Gastrocnemius medialis (tissue), 4 donors: Measurements from ENCODE around the gene SGPL1. TPM values are rescaled to one million over a fixed set of nuclear protein-coding genes. Genes with fewer than 3 reads are reported as not detected.

Experiments used
- ATAC-seq, 2 donors: fragments of 150-250 bp; one replicate each; pipeline ENCODE4 v1.9.1; 2016
- DNase-seq, 2 donors: peaks; one replicate each; pipeline ENCODE4 v3.0.0-alpha.2; 2019
- H3K27ac ChIP-seq, 4 donors: fragments of 200-600 bp; sonication (generic); 1 replicate in 1 of 4; 2 replicates in 3 of 4; pipeline ENCODE4 v1.5.1; 2016 to 2018; ENCODE audit warnings: mild to moderate bottlenecking in 2 of 4, moderate library complexity in 1 of 4
- H3K27me3 ChIP-seq, 3 donors: fragments of 200-600 bp; sonication (generic) in 2 of 3; 1 replicate in 1 of 3; 2 replicates in 2 of 3; pipeline versions ENCODE4 v1.5.1 to v1.6.0; 2016 to 2019; ENCODE audit warnings: mild to moderate bottlenecking in 1 of 3, moderate library complexity in 1 of 3
- H3K36me3 ChIP-seq, 2 donors: fragments of 200-600 bp; sonication (generic) in 1 of 2; one replicate each; pipeline ENCODE4 v1.5.1; 2017 to 2018
- H3K4me1 ChIP-seq, 2 donors: fragments of 200-600 bp; sonication (generic) in 1 of 2; one replicate each; pipeline ENCODE4 v1.5.1; 2016 to 2017; ENCODE audit warnings: mild to moderate bottlenecking in 2 of 2
- H3K4me3 ChIP-seq, 4 donors: fragments of 200-600 bp; sonication (generic) in 3 of 4; 1 replicate in 1 of 4; 2 replicates in 3 of 4; pipeline ENCODE4 v1.5.1; 2016 to 2019; ENCODE audit warnings: mild to moderate bottlenecking in 2 of 4
- H3K9me3 ChIP-seq, 3 donors: fragments of 200-600 bp; sonication (generic) in 2 of 3; 1 replicate in 1 of 3; 2 replicates in 2 of 3; pipeline ENCODE4 v1.5.1; 2016 to 2019
- POLR2A ChIP-seq, 2 donors: fragments of 450-650 bp; IDR thresholded peaks; one replicate each; pipeline ENCODE4 v1.6.1; 2017; ENCODE audit warnings: antibody characterized with exemption in 2 of 2, mild to moderate bottlenecking in 2 of 2, moderate library complexity in 2 of 2
- in situ Hi-C, 4 donors: fragments of 200-750 bp; cut with MboI; loops; one replicate each; pipeline versions ENCODE4 v1.15.0 to v1.8.0; 2017; ENCODE audit warnings: low sequenced_read_pairs in 4 of 4
- intact Hi-C: fragments of 100-400 bp; cut with DNase I; formaldehyde crosslinking; loops from one replicate; pipeline ENCODE4 v1.15.1; 2023; ENCODE audit warnings: low total_unique reads
- total RNA-seq, 4 donors: library from RNA; depleted of rRNA; stranded (reverse); fragments of >200 nt; gene quantifications; one replicate each; pipeline versions ENCODE4 v1.1.0 to v1.2.3, GENCODE V29; 2016
- TF ChIP-seq, protein P1 (sequence below), 5 experiments: fragments of 450-650 bp in 3 of 5; fragments of 200-600 bp in 2 of 5; sonication (generic) in 2 of 5; IDR thresholded peaks in 4 of 5; conservative IDR thresholded peaks in 1 of 5; 1 replicate in 4 of 5; 2 replicates in 1 of 5; pipeline ENCODE4 v1.5.1; 2016 to 2019; ENCODE audit warnings: antibody characterized with exemption in 5 of 5, mild to moderate bottlenecking in 3 of 5, moderate library complexity in 3 of 5

The SGPL1 gene
- total RNA-seq, 4 donors from 2014 or later: 6.5 to 17.1 (median 11.3) TPM

DNA sequence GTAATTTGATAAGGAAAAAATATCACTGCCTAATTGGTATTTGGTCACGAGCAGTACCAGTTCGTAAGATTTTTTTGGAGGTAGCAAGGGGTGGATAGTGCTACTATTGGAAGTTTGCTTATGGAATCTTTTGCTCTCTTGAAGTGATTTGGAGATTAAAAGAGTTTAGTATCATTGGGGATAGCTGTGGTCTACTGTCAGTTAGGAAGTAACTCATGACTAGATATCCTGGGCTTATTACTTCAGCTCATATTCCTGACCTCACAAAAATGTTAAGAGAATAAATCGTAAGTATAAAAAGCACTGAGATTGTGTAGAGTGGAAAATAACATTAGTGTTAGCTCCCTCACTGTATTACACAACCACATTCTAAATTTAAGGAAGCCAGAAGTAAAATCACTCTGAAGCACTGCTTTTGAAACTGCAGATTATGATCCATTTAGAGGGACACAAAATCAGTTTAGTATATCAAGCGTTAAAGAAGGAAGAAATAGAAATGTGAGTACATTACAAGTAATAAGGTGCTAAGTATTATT, 22.6 kb downstream of the SGPL1 start:
- intact Hi-C loops: no loop called here

DNA sequence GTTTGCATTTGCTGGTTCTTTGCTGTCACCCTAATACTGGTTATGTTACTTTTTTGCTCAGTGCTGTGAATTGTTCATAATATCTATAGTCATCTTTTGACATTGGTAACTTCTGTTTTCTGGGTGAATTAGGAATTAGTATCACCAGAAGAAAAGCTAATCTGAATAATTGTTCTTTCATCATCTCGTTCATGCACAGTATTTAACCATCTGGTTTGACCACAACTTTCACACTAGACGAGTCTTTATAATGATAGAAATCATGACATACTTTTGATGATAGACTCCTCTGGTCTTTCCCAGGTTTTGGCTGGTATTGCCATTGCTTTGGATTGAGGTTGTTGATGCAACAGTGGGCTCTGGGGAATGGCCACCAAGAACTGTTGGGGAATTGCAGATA, 25.1 kb downstream of the SGPL1 start:
- H3K4me3 ChIP-seq: no peak overlapping the region
- no peaks in the 10 kb centered on the region for H3K9me3 ChIP-seq
- H3K4me1 ChIP-seq: no peaks in the 10 kb centered on the region
- ATAC-seq (no peak), DNase-seq (no peak)
- TF ChIP-seq POLR2A (IDR thresholded peaks at IDR 0.05): no peak
- TF ChIP-seq, protein P1, sequence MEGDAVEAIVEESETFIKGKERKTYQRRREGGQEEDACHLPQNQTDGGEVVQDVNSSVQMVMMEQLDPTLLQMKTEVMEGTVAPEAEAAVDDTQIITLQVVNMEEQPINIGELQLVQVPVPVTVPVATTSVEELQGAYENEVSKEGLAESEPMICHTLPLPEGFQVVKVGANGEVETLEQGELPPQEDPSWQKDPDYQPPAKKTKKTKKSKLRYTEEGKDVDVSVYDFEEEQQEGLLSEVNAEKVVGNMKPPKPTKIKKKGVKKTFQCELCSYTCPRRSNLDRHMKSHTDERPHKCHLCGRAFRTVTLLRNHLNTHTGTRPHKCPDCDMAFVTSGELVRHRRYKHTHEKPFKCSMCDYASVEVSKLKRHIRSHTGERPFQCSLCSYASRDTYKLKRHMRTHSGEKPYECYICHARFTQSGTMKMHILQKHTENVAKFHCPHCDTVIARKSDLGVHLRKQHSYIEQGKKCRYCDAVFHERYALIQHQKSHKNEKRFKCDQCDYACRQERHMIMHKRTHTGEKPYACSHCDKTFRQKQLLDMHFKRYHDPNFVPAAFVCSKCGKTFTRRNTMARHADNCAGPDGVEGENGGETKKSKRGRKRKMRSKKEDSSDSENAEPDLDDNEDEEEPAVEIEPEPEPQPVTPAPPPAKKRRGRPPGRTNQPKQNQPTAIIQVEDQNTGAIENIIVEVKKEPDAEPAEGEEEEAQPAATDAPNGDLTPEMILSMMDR (IDR thresholded peaks at IDR 0.05 in 4 of 5, conservative IDR thresholded peaks at IDR 0.05 in 1 of 5): no peak
- no peaks in the 10 kb centered on the region for H3K27me3 ChIP-seq
- H3K36me3 ChIP-seq: no peaks in the 10 kb centered on the region
- in situ Hi-C loops (no loop called here), intact Hi-C loops (no loop called here)
- no peak overlapping the region for H3K27ac ChIP-seq

More for the DNA sequence above, 22.6 kb downstream of the SGPL1 start:
- no peak for ATAC-seq
- Histone ChIP-seq H3K4me1 (no peaks in the 10 kb centered on the region), H3K27me3 (no peaks in the 10 kb centered on the region), H3K4me3 (no peak overlapping the region), H3K36me3 (no peaks in the 10 kb centered on the region), H3K9me3 (no peaks in the 10 kb centered on the region), H3K27ac (no peak overlapping the region)
- in situ Hi-C loops: no loop called here
- no peak for DNase-seq
- TF ChIP-seq, protein P1 (IDR thresholded peaks at IDR 0.05 in 4 of 5, conservative IDR thresholded peaks at IDR 0.05 in 1 of 5): no peak
- TF ChIP-seq POLR2A (IDR thresholded peaks at IDR 0.05): no peak

GRCh38 chr10:70843333-70843732, 27.6 kb downstream of the SGPL1 start:
- Histone ChIP-seq H3K36me3 (no peaks in the 10 kb centered on the region), H3K27ac (no peak overlapping the region), H3K4me3 (no peak overlapping the region), H3K4me1 (peaks cover 9% of the 10 kb centered on the region in 2 donors), H3K27me3 (no peaks in the 10 kb centered on the region), H3K9me3 (no peaks in the 10 kb centered on the region)
- ATAC-seq (no peak), DNase-seq (no peak)
- in situ Hi-C loops: no loop called here
- TF ChIP-seq POLR2A (IDR thresholded peaks at IDR 0.05): no peak
- TF ChIP-seq, protein P1 (IDR thresholded peaks at IDR 0.05 in 4 of 5, conservative IDR thresholded peaks at IDR 0.05 in 1 of 5): no peak
- intact Hi-C loops: no loop called here

- Histone ChIP-seq H3K27ac (no peak overlapping the region), H3K4me3 (no peak overlapping the region), H3K9me3 (no peaks in the 10 kb centered on the region), H3K27me3 (no peaks in the 10 kb centered on the region), H3K4me1 (peaks cover 9% of the 10 kb centered on the region in 2 donors), H3K36me3 (no peaks in the 10 kb centered on the region)
- DNase-seq: no peak
- in situ Hi-C loops: no loop called here
- no peak for TF ChIP-seq POLR2A (IDR thresholded peaks at IDR 0.05)
- TF ChIP-seq, protein P1 (IDR thresholded peaks at IDR 0.05 in 4 of 5, conservative IDR thresholded peaks at IDR 0.05 in 1 of 5): no peak
- no peak for ATAC-seq
- intact Hi-C loops: no loop called here
Observed at GRCh38 chr10:70843776-70844489, 28.2 kb downstream of the SGPL1 start.
